CD8-positive, alpha-beta memory T cell (primary cell): Measurements from ENCODE around the gene LRP5. TPM values are rescaled to one million over a fixed set of nuclear protein-coding genes. Genes with fewer than 3 reads are reported as not detected.

ENCODE experiments used
- CTCF ChIA-PET: fragments of 350-600 bp; sonication (Branson Sonifier 250); formaldehyde crosslinking; loops from one replicate; lab custom pipeline; 2021; ENCODE audit warnings: antibody characterized with exemption; lab: Charles Lee
- POLR2A ChIA-PET: fragments of 350-600 bp; sonication (Branson Sonifier 250); formaldehyde crosslinking; loops from one replicate; lab custom pipeline; 2021; ENCODE audit warnings: antibody characterized with exemption; lab: Charles Lee
- DNase-seq, 5 donors: peaks; one replicate each; pipeline versions ENCODE4 v3.0.0 to v3.0.0-alpha.2; 2020 to 2022; ENCODE audit warnings: mixed read lengths in 1 of 5
- H3K27ac ChIP-seq: one replicate; pipeline ENCODE4 v1.7.0; 2013; ENCODE audit warnings: low read depth, mild to moderate bottlenecking, low read length, moderate library complexity
- H3K27me3 ChIP-seq: 2 replicates; pipeline ENCODE4 v1.7.0; 2013; ENCODE audit warnings: low read length, mild to moderate bottlenecking; ENCODE audit not compliant: insufficient read depth, poor library complexity, severe bottlenecking
- H3K36me3 ChIP-seq: 2 replicates; pipeline ENCODE4 v1.7.0; 2013; ENCODE audit warnings: mild to moderate bottlenecking, low read length, moderate library complexity; ENCODE audit not compliant: insufficient read depth
- H3K4me1 ChIP-seq: 2 replicates; pipeline ENCODE4 v1.7.0; 2013; ENCODE audit warnings: mild to moderate bottlenecking, low read length, moderate library complexity; ENCODE audit not compliant: insufficient read depth
- H3K4me3 ChIP-seq: 2 replicates; pipeline ENCODE4 v1.7.0; 2013; ENCODE audit warnings: mild to moderate bottlenecking, low read length
- H3K9me3 ChIP-seq: 2 replicates; pipeline ENCODE4 v1.7.0; 2013; ENCODE audit warnings: mild to moderate bottlenecking, low read length
- H3K27ac Mint-ChIP-seq, 8 donors: one replicate each; pipeline ENCODE4 v1.8.0; 2020 to 2021; ENCODE audit warnings: mixed read lengths in 8 of 8, mild to moderate bottlenecking in 6 of 8, inconsistent platforms in 3 of 8, moderate library complexity in 3 of 8
- H3K27me3 Mint-ChIP-seq, 2 donors: one replicate each; pipeline ENCODE4 v1.8.0; 2020 to 2021; ENCODE audit warnings: mixed read lengths in 2 of 2, mild to moderate bottlenecking in 1 of 2, moderate library complexity in 1 of 2
- H3K36me3 Mint-ChIP-seq, 3 donors: one replicate each; pipeline ENCODE4 v1.8.0; 2020 to 2021; ENCODE audit warnings: mixed read lengths in 3 of 3, inconsistent platforms in 1 of 3, mild to moderate bottlenecking in 1 of 3
- H3K4me1 Mint-ChIP-seq, 3 donors: one replicate each; pipeline ENCODE4 v1.8.0; 2020 to 2021; ENCODE audit warnings: mixed read lengths in 3 of 3, inconsistent platforms in 1 of 3, mild to moderate bottlenecking in 1 of 3
- H3K4me3 Mint-ChIP-seq, 7 donors: one replicate each; pipeline ENCODE4 v1.8.0; 2020 to 2021; ENCODE audit warnings: mixed read lengths in 7 of 7, mild to moderate bottlenecking in 6 of 7, moderate library complexity in 4 of 7, inconsistent platforms in 2 of 7
- H3K9me3 Mint-ChIP-seq, 5 donors: one replicate each; pipeline ENCODE4 v1.8.0; 2020 to 2022; ENCODE audit warnings: mixed read lengths in 5 of 5, mild to moderate bottlenecking in 3 of 5, moderate library complexity in 2 of 5, inconsistent platforms in 1 of 5
- polyA plus RNA-seq: library from polyadenylated mRNA; unstranded; fragments of 300-500 nt; fragmentation: Illumina TruSeq; gene quantifications from one replicate; pipeline ENCODE4 v1.2.3, GENCODE V29; 2021
- total RNA-seq, 2 experiments: library from RNA; stranded (reverse); gene quantifications; one replicate each; pipeline ENCODE4 v1.2.3, GENCODE V29; 2021

Gene LRP5
- total and polyA plus RNA-seq, 3 experiments from 2014 or later: 0.68 to 9.9 (median 7.5) TPM

DNA sequence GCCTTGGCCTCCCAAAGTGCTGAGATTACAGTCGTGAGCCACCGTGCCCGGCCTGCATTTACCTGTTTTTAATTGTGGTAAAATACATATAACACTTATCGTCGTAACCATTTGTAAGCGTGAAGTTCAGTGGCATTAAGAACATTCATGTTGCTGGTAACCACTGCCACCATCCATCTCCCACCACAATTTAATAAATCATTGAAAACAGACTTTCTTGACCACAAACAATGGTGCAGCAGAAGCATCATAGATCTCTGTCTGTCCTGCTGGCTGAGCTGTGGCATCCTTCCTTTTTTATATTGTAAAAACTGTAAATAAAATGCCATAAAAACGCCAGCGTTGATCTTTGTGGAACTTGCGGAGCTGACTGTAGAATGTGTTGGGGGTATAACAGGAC, 24.3 kb downstream of the LRP5 start:
- DNase-seq: no peak
- H3K9me3 Mint-ChIP-seq: no peaks in the 10 kb centered on the region
- H3K27me3 ChIP-seq: no peaks in the 10 kb centered on the region
- CTCF ChIA-PET: no interaction called here
- peaks cover 28% of the 10 kb centered on the region for H3K4me1 ChIP-seq
- POLR2A ChIA-PET: no interaction called here
- H3K27me3 Mint-ChIP-seq: peaks cover 0 to 5% of the 10 kb centered on the region in 2 donors
- no peak overlapping the region for H3K27ac ChIP-seq
- peak overlapping the region in 1 of 7 donors; percentile 29 for H3K4me3 Mint-ChIP-seq
- peaks cover 44 to 60% (median 59%) of the 10 kb centered on the region in 3 donors for H3K4me1 Mint-ChIP-seq
- peak overlapping the region in 2 of 8 donors; percentile 12 to 22 for H3K27ac Mint-ChIP-seq
- no peak overlapping the region for H3K4me3 ChIP-seq
- H3K9me3 ChIP-seq: no peaks in the 10 kb centered on the region
- H3K36me3 ChIP-seq: no peaks in the 10 kb centered on the region
- no peaks in the 10 kb centered on the region for H3K36me3 Mint-ChIP-seq

- ChIA-PET POLR2A (no interaction called here), CTCF (no interaction called here)
- DNase-seq: no peak
- peak overlapping the region in 3 of 7 donors; percentile 8 to 28 (median 12) for H3K4me3 Mint-ChIP-seq
- no peaks in the 10 kb centered on the region for H3K36me3 ChIP-seq
- H3K36me3 Mint-ChIP-seq: no peaks in the 10 kb centered on the region
- peaks cover 22% of the 10 kb centered on the region for H3K4me1 ChIP-seq
- no peaks in the 10 kb centered on the region for H3K27me3 ChIP-seq
- no peaks in the 10 kb centered on the region for H3K9me3 ChIP-seq
- no peak overlapping the region for H3K4me3 ChIP-seq
- no peak overlapping the region for H3K27ac ChIP-seq
- H3K27ac Mint-ChIP-seq: peak overlapping the region in 5 of 8 donors; percentile 4 to 70 (median 26)
- peaks cover 44 to 59% (median 59%) of the 10 kb centered on the region in 3 donors for H3K4me1 Mint-ChIP-seq
- H3K9me3 Mint-ChIP-seq: no peaks in the 10 kb centered on the region
- peaks cover 0 to 5% of the 10 kb centered on the region in 2 donors for H3K27me3 Mint-ChIP-seq
Observed at GRCh38 chr11:68337399-68337835, 25.0 kb downstream of the LRP5 start.

DNA sequence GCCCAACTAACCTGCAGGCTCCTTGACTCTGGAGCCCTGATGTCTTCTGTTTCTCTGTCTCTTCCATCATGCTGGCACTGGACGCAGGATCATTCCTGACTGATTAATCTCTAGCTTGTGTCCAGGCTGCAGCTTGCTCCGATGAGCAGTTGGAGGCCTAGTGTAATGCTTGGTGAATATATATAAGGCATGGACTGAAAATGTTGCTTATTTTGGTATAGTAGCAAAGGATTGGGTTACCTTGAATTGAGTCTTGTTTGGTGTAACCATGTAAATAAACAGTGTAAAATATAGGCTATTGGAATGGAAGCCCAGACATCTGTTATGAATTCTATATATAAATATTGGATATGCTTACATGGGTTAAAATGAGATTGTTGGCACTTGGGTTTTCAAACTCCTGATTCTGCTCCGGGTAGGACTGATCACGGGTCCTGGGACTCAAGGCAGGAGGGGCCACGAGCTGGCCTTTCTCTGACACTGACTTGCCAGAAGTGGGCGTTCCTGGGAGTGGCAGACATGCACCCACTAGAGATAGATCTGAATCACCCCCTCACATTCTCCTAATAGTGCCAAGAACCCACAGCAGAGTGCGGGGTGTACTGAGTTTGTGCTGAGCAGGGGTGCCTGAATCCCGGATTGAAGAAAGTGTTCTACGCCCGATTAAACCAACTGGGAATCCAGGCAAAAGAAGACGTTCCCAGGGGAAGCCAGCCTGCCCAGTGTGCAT, 25.8 kb downstream of the LRP5 start:
- POLR2A ChIA-PET: no interaction called here

GRCh38 chr11:68340003-68340767, 27.8 kb downstream of the LRP5 start:
- Mint-ChIP-seq H3K4me3 (peak overlapping the region in 4 of 7 donors; percentile 4 to 73 (median 36)), H3K27me3 (peaks cover 0 to 5% of the 10 kb centered on the region in 2 donors), H3K9me3 (no peaks in the 10 kb centered on the region), H3K27ac (peak overlapping the region in 7 of 8 donors; percentile 1 to 68 (median 39)), H3K36me3 (no peaks in the 10 kb centered on the region), H3K4me1 (peaks cover 41 to 55% (median 53%) of the 10 kb centered on the region in 3 donors)
- no peaks in the 10 kb centered on the region for H3K36me3 ChIP-seq
- ChIA-PET CTCF (interaction anchor here (1.6 kb wide), 1 partner anchor 42 kb away, joined by 3 read pairs; no protein-coding TSS in a partner anchor), POLR2A (no interaction called here)
- H3K9me3 ChIP-seq: no peaks in the 10 kb centered on the region
- H3K4me3 ChIP-seq: no peak overlapping the region
- DNase-seq: peak in 2 of 5 donors; percentile 10 to 43
- H3K27ac ChIP-seq: no peak overlapping the region
- no peaks in the 10 kb centered on the region for H3K27me3 ChIP-seq
- peaks cover 17% of the 10 kb centered on the region for H3K4me1 ChIP-seq

More for the DNA sequence above, 25.8 kb downstream of the LRP5 start:
- peak overlapping the region in 2 of 7 donors; percentile 1 to 28 for H3K4me3 Mint-ChIP-seq
- Histone ChIP-seq H3K36me3 (no peaks in the 10 kb centered on the region), H3K4me3 (no peak overlapping the region), H3K27ac (no peak overlapping the region), H3K27me3 (no peaks in the 10 kb centered on the region), H3K4me1 (peaks cover 17% of the 10 kb centered on the region), H3K9me3 (no peaks in the 10 kb centered on the region)
- CTCF ChIA-PET: no interaction called here
- peak overlapping the region in 2 of 8 donors; percentile 15 to 26 for H3K27ac Mint-ChIP-seq
- no peaks in the 10 kb centered on the region for H3K9me3 Mint-ChIP-seq
- peaks cover 0 to 5% of the 10 kb centered on the region in 2 donors for H3K27me3 Mint-ChIP-seq
- no peak for DNase-seq
- H3K4me1 Mint-ChIP-seq: peaks cover 41 to 55% (median 53%) of the 10 kb centered on the region in 3 donors
- H3K36me3 Mint-ChIP-seq: no peaks in the 10 kb centered on the region

GRCh38 chr11:68340784-68341556, 28.6 kb downstream of the LRP5 start:
- CTCF ChIA-PET: interaction anchor here (1.6 kb wide), 1 partner anchor 84 kb away, joined by 5 read pairs; no protein-coding TSS in a partner anchor
- H3K27me3 ChIP-seq: no peaks in the 10 kb centered on the region
- H3K9me3 ChIP-seq: no peaks in the 10 kb centered on the region
- peaks cover 17% of the 10 kb centered on the region for H3K4me1 ChIP-seq
- Mint-ChIP-seq H3K27ac (peak overlapping the region in 7 of 8 donors; percentile 1 to 60 (median 30)), H3K36me3 (no peaks in the 10 kb centered on the region), H3K4me1 (peaks cover 38 to 50% (median 48%) of the 10 kb centered on the region in 3 donors), H3K4me3 (peak overlapping the region in 5 of 7 donors; percentile 0 to 73 (median 34)), H3K9me3 (no peaks in the 10 kb centered on the region), H3K27me3 (peaks cover 0 to 5% of the 10 kb centered on the region in 2 donors)
- POLR2A ChIA-PET: no interaction called here
- H3K36me3 ChIP-seq: no peaks in the 10 kb centered on the region
- no peak overlapping the region for H3K27ac ChIP-seq
- DNase-seq: peak in 1 of 5 donors; percentile 46
- no peak overlapping the region for H3K4me3 ChIP-seq

GRCh38 chr11:68341557-68342458, 29.4 kb downstream of the LRP5 start:
- Mint-ChIP-seq H3K4me1 (peaks cover 35 to 44% (median 43%) of the 10 kb centered on the region in 3 donors), H3K27ac (peak overlapping the region in 1 of 8 donors; percentile 60), H3K36me3 (no peaks in the 10 kb centered on the region), H3K4me3 (no peak overlapping the region), H3K9me3 (no peaks in the 10 kb centered on the region), H3K27me3 (peaks cover 0 to 5% of the 10 kb centered on the region in 2 donors)
- no peak overlapping the region for H3K27ac ChIP-seq
- no peaks in the 10 kb centered on the region for H3K27me3 ChIP-seq
- no peak for DNase-seq
- peaks cover 12% of the 10 kb centered on the region for H3K4me1 ChIP-seq
- ChIA-PET POLR2A (interaction anchor here (0.6 kb wide), 1 partner anchor 119 kb away, joined by 3 read pairs; the partner anchor contains the start of gene PPP6R3), CTCF (interaction anchor here (1.6 kb wide), 1 partner anchor 84 kb away, joined by 5 read pairs; no protein-coding TSS in a partner anchor)
- no peaks in the 10 kb centered on the region for H3K9me3 ChIP-seq
- H3K36me3 ChIP-seq: no peaks in the 10 kb centered on the region
- H3K4me3 ChIP-seq: no peak overlapping the region
